ENCODE results near the gene TMBIM6. TPM values are rescaled to one million over a fixed set of nuclear protein-coding genes. Genes with fewer than 3 reads are reported as not detected.

The TMBIM6 gene
- total RNA-seq, 2 donors from 2014 or later, result 357 to 452 TPM

DNA sequence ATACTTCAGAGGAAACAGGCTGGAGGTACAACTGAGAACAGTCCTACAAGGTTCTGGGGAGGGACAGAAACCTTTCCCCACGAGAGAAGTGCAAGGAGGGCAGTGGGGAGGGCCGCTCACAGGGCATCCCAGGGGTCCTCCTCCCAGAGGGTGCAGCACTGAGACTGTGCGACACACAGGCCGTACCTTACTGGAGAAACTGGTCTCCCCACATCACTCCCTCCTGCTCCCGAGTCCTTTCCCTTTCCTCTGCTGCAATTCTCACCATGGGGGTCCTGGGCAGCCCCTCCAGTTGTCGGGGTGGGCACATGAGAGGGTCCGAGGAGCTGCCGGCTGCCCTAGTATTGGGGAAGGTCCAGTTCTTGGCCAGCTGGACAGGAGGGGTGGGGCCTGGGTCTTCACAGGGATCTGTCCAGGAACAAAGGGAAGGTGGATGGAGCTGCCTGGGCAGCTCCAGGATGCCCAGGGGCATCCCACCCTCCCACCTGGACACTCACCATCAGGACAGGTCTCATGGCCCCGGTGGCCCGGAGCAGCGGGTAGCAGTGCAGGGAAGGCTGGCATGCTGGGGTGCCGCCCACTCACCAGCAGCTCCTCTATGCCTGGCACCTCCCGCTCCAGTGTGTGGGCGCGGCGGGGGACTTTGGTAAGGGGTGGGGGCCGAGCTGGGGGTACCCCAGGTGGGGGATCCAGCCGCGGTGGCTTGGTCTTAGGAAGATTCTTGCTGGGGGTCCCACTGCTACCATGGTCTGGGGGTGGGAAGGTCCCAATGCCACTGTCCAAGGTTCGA lies 51.0 kb downstream of the TMBIM6 start:
- no peaks in the 10 kb centered on the region for H3K36me3 Mint-ChIP-seq

DNA sequence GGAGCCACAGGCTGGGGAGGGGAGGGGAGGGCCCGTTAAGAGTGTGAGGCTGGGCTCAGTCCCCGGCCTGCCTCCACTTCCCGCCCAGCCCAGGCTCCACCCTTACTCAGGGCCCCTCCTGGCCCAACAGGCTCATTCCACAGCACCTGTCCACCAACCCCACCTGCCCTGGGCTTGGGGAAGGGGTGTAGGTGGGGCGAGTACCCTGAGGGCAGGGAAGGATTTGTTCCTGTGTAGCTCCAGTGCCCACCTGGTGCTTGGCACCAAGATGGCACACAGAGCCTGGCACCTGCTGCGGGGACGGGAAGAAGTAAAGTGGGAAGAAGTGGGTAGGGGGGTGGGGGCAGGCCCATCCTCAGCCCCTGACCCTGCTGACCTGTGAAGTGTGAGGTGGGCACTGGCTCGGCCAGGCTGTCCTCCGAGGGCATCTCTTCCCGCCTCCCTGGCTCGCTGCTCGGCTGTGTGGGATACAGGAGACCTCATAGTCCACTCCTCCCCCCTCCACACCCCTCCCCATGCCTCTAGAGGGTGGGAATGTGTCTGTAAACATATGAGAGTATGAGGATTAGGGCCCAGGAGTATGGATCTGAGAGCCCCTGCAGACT lies 51.7 kb downstream of the TMBIM6 start:
- Mint-ChIP-seq H3K27ac (no peak overlapping the region), H3K4me3 (no peak overlapping the region)
- ATAC-seq, result no peak

More for the DNA sequence above, 51.0 kb downstream of the TMBIM6 start:
- Mint-ChIP-seq H3K27me3 (no peaks in the 10 kb centered on the region), H3K9me3 (peaks cover 3% of the 10 kb centered on the region), H3K4me1 (ENCODE audit: low read depth in 2 of 2) (no peaks in the 10 kb centered on the region), H3K4me3 (no peak overlapping the region), H3K27ac (no peak overlapping the region)
- ATAC-seq, result no peak
- DNase-seq (ENCODE audit: low spot score), result peak; percentile 2

DNA sequence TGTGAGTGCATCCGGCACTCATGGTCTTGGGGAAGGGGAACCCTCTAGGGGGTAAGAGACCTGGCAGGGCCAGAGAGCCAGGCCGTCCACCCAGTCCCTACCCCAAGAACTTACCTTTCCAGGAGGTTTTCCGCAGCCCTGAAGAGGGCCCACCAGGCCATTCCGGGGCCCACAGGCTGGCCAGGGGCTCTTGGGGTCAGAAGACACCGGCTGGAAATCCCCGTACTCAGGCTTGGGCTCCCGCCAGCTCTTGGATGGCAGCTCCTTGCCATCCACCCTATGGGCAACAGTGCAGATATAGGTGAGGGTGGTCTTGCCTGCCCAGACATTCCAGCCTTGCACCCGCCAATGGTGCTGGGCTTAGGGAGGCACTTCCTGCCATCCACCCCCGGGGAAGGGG lies 52.3 kb downstream of the TMBIM6 start:
- Mint-ChIP-seq H3K36me3 (no peaks in the 10 kb centered on the region), H3K27ac (no peak overlapping the region), H3K27me3 (no peaks in the 10 kb centered on the region), H3K4me3 (no peak overlapping the region), H3K4me1 (ENCODE audit: low read depth in 2 of 2) (no peaks in the 10 kb centered on the region), H3K9me3 (no peaks in the 10 kb centered on the region)
- peak; percentile 48 for DNase-seq (ENCODE audit: low spot score)
- no peak for ATAC-seq

More for the DNA sequence above, 51.7 kb downstream of the TMBIM6 start:
- H3K27me3 Mint-ChIP-seq, result no peaks in the 10 kb centered on the region
- no peaks in the 10 kb centered on the region for H3K36me3 Mint-ChIP-seq
- no peaks in the 10 kb centered on the region for H3K9me3 Mint-ChIP-seq
- DNase-seq (ENCODE audit: low spot score), result peak; percentile 45
- no peaks in the 10 kb centered on the region for H3K4me1 Mint-ChIP-seq (ENCODE audit: low read depth in 2 of 2)

DNA sequence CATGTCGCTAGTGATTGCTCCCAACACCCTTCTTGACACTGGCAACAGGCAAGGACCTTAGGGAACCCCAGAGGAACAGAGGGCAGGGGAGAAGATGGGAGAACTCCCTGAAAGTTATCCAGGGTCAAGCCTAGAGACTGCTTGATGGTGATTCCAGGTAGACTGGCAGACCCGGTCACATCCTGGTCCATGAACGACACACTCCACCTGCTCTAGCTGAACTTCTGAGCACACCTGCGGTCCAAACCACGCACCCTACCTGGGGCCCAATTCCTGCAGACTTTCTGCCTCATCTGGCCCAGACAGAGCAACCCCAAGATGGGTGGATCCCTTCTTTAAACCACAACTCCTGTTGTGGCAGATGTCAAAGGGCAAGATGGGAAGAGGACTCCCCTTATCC lies 52.7 kb downstream of the TMBIM6 start:
- Mint-ChIP-seq H3K27ac (no peak overlapping the region), H3K27me3 (no peaks in the 10 kb centered on the region), H3K4me1 (ENCODE audit: low read depth in 2 of 2) (no peaks in the 10 kb centered on the region), H3K4me3 (no peak overlapping the region), H3K36me3 (no peaks in the 10 kb centered on the region), H3K9me3 (no peaks in the 10 kb centered on the region)
- no peak for ATAC-seq
- no peak for DNase-seq (ENCODE audit: low spot score)

DNA sequence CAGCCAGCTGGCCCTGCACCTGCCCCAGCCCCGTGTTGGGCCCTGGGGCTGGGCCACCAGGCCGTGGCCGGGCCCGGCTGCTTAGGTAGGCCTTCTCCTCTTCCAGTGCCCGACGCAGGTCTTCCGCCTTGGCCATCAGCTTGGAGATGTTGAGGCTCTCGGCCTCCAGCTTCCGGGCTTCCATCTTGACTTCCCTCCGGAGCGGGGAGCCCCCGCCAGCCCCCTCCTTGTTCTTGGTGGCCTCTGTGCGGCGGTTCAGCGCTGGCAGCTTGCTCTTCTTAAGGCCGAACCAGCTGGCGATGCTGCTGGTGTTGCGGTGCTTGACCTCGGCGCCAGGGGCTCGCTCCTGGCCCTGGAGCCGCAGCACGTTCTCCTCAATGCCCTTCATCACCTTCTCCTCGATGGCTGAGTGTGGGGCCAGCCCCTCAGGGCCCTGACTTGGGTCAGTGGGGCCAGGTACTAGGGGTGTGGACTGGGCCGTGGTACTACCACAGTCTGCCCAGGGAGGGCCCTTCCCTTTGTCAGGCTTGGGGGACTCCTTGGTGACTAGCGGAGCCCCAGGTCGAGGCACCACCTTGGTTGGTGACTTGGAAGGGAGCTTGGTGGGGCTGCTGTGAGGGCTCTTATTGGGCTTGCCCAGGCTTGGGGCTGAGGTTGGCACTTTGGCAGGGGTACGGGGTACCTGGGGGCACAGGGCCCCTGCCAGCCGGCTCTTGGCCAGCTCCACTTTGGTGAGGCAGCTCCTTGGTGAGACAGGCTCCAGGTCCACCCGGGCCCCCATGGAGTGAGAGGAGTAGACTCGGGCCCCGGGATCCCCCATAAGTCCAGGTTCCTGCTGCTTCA lies 53.7 kb downstream of the TMBIM6 start:
- Mint-ChIP-seq H3K4me3 (no peak overlapping the region), H3K27me3 (no peaks in the 10 kb centered on the region), H3K9me3 (no peaks in the 10 kb centered on the region), H3K27ac (no peak overlapping the region), H3K36me3 (no peaks in the 10 kb centered on the region), H3K4me1 (ENCODE audit: low read depth in 2 of 2) (no peaks in the 10 kb centered on the region)
- ATAC-seq (peak in 1 of 2 donors; percentile 1), DNase-seq (ENCODE audit: low spot score) (no peak)

DNA sequence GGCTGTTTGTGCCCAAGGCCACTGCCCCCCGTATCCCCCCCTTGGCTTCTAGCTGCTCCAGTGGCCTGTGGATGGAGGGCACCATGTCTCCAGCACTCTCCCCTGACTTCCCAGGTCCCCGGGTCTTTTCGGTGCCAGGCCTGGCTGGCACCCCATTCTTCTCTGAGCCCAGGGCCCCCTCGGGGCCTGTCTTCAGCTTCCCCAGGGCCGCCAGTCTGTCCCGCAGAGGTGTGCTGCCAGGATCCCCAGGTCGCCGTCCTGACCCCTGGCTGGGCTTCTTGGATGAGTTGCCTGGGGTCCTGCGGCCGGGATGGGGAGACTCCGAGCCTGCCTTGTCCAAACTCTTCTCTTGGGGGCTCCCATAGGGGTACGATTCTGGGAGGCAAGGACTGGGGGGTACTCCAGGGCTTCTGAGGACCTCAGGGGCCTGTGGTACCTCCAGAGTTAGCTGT lies 54.3 kb downstream of the TMBIM6 start:
- Mint-ChIP-seq H3K4me3 (no peak overlapping the region), H3K27me3 (no peaks in the 10 kb centered on the region), H3K9me3 (no peaks in the 10 kb centered on the region), H3K27ac (no peak overlapping the region), H3K36me3 (no peaks in the 10 kb centered on the region), H3K4me1 (ENCODE audit: low read depth in 2 of 2) (no peaks in the 10 kb centered on the region)
- ATAC-seq (no peak), DNase-seq (ENCODE audit: low spot score) (no peak)

DNA sequence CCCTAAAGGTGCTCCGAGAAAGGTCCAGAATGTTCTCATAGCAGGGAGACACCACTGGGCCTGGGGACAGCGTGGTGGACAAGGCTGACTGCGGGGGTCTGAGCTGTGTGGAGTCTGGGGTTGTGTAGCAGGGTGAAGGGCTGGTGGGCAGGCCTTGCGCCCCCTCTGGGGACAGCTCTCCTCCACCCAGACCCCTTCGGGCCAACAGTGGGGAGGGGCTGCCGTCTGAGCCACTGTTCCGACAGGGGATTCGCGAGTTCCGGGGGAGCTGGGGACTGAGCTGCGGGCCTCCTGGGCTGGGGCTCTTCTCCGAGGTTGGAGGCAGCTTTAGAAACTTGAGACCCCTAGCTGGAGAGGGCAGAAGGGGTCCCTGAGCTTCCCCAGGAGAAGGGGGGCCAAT lies 54.8 kb downstream of the TMBIM6 start:
- Mint-ChIP-seq H3K27ac (no peak overlapping the region), H3K9me3 (no peaks in the 10 kb centered on the region), H3K36me3 (no peaks in the 10 kb centered on the region), H3K4me1 (ENCODE audit: low read depth in 2 of 2) (no peaks in the 10 kb centered on the region), H3K4me3 (no peak overlapping the region), H3K27me3 (no peaks in the 10 kb centered on the region)
- DNase-seq (ENCODE audit: low spot score), result no peak
- ATAC-seq, result no peak

DNA sequence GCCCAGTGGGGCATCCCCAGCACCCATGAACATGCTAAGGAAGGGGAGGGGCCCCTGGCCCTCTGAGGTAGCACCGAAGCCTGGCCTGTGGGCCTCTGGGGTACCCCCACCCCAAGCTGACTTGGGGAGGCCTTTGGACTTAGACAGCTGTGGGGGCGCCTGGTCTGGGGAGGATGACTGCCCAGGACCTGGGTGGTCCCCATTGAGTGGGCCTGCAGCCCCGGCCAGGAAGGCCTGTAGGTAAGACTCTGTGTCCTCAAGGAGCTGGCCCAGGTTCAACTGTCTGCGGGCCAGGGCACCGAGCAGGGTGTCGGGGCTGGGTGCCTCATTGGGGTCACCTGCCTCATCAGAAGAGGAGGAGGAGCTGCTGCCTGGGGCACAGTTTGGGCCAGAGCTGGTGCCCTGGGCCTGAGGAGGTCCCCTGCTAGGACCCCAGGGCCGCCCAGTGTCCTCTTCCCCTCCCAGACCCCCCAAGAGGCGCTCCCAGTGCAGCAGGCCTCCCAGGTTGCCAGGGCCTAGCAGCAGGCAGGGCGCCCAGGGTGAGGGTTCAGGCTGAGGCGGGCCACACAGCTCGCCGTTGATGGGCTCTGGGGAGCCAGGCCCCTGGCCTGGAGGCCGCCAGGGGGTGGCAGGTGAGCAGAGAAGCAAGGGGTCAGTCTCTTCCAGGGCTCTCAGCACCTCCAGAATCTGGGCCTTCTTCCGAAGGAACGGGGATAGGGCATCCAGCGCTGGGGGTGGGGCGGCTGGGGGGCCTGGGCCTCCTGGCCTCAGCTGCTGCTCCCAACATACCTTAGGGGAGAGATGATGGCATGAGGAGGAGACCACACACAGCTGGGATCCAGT lies 55.5 kb downstream of the TMBIM6 start:
- Mint-ChIP-seq H3K27me3 (no peaks in the 10 kb centered on the region), H3K27ac (no peak overlapping the region)

DNA sequence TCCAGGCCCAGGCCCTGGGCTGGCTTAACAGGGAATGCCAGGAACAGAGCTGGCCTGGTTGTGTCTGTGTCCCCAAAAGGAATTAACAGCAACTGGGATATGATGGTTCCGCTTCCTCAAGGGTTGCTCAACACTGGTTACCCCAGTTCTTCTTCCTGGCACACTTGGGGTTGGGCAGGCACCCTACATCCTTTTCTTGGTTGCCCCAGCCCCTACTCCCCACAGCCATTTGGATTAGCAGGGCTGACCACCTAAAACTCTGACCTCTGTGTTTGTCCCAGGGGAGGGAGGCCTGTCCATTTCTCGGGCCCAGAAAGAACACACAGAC lies 56.1 kb downstream of the TMBIM6 start:
- Mint-ChIP-seq H3K4me3 (no peak overlapping the region), H3K27me3 (no peaks in the 10 kb centered on the region), H3K4me1 (ENCODE audit: low read depth in 2 of 2) (no peaks in the 10 kb centered on the region), H3K36me3 (no peaks in the 10 kb centered on the region), H3K27ac (no peak overlapping the region), H3K9me3 (no peaks in the 10 kb centered on the region)
- DNase-seq (ENCODE audit: low spot score) (peak; percentile 34), ATAC-seq (no peak)

More for the DNA sequence above, 55.5 kb downstream of the TMBIM6 start:
- no peaks in the 10 kb centered on the region for H3K36me3 Mint-ChIP-seq
- DNase-seq (ENCODE audit: low spot score) (peak; percentile 28), ATAC-seq (no peak)
- no peaks in the 10 kb centered on the region for H3K9me3 Mint-ChIP-seq
- H3K4me1 Mint-ChIP-seq (ENCODE audit: low read depth in 2 of 2), result no peaks in the 10 kb centered on the region
- no peak overlapping the region for H3K4me3 Mint-ChIP-seq

DNA sequence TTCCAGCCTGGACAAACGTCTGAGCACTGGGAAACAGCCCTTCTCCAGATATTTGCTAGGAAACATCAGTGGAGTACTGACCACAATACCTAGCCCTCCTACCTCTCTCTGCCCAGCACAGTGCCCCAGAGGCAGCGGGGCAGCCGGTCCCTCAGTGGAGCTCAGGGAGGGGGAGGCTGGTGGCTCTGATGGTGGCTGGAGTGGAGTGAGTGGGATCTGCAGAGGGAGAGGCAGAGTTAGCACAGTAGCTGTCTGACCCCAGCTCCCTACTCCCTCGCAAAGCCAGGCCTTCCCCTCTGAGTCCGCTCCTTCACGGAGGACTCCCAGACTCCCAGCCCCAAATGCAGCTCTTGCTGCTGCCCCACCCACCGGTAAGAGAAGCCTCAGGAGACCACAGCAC lies 56.9 kb downstream of the TMBIM6 start:
- Mint-ChIP-seq H3K27ac (no peak overlapping the region), H3K4me3 (no peak overlapping the region), H3K27me3 (no peaks in the 10 kb centered on the region), H3K4me1 (ENCODE audit: low read depth in 2 of 2) (no peaks in the 10 kb centered on the region), H3K9me3 (no peaks in the 10 kb centered on the region), H3K36me3 (no peaks in the 10 kb centered on the region)
- DNase-seq (ENCODE audit: low spot score), result peak; percentile 37
- no peak for ATAC-seq

DNA sequence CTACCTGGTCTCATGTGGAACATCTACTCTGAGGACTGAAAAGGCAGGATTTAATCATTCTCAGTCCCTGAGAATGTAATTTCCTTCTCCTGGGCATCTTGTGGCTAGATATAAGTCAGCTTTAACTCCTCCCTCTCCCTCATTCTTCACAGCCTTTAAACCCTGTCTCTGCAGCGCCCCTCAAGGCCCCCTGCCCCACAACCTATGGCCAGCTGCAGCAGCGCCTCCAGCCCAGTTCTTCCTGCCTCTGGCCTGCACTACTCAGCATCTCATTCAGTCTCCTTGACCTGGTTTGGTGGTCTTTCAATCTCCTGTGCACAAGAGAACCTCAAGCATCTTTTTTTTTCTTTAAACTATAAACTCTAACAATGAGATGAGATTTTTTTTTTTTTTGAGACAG lies 57.6 kb downstream of the TMBIM6 start:
- no peaks in the 10 kb centered on the region for H3K36me3 Mint-ChIP-seq
- DNase-seq (ENCODE audit: low spot score) (peak; percentile 18), ATAC-seq (no peak)
- no peaks in the 10 kb centered on the region for H3K9me3 Mint-ChIP-seq
- H3K27ac Mint-ChIP-seq, result no peak overlapping the region
- H3K4me3 Mint-ChIP-seq, result no peak overlapping the region
- H3K27me3 Mint-ChIP-seq, result no peaks in the 10 kb centered on the region
- H3K4me1 Mint-ChIP-seq (ENCODE audit: low read depth in 2 of 2), result no peaks in the 10 kb centered on the region

DNA sequence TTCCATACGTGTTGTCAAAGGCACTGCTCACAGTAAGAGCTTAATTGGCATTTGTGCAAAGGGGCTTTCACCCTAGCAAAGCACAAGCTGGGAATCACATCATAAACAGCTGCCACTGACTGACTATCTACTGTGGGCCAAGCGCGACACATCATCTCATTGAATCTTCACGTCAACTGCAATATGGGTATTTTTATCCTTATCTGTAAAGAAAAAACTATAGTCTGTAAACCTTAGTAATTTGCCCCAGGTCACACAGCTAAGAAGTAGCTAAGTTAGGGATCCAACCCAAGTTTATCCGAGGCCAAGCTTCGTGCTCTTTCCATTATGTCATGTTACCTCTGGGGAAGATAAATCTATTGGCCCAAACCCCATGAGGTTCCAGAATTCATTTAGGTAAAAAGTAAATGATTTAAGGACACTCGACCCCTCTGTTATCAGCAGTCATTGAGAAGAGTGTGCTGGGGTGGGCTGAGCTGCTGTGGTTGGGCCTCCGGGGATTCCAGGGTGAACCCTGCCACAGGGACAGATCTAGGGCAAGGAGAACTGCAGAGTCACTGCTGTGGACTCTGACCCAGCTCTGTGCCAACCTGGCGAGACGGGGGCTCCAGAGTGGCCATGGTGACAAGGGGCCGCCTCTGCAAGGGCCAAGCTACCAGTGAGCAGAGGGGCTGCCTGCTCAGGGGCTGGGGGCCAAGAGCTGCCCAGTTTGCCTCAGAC lies 59.2 kb downstream of the TMBIM6 start:
- Mint-ChIP-seq H3K4me3 (no peak overlapping the region), H3K4me1 (ENCODE audit: low read depth in 2 of 2) (no peaks in the 10 kb centered on the region), H3K9me3 (no peaks in the 10 kb centered on the region), H3K27ac (no peak overlapping the region), H3K36me3 (no peaks in the 10 kb centered on the region), H3K27me3 (no peaks in the 10 kb centered on the region)
- DNase-seq (ENCODE audit: low spot score) (no peak), ATAC-seq (no peak)

Measured in natural killer cell treated with Interleukin-12 subunit alpha and Interleukin-12 subunit beta and Interleukin-15 and Interleukin-18, amount 100 ng/mL, for 72 hours (primary cell).